Pons (tissue), 1 donor: ENCODE measurements around the gene ANP32E.
"Not testable (repeated sequence)": the region's sequence is repeated elsewhere in the genome, so short reads cannot be mapped to it uniquely, and the experiment has no call there.

Source experiments
- DNase-seq: peaks from one replicate; pipeline ENCODE4 v3.0.0-alpha.2; 2016; ENCODE audit warnings: low spot score

The ANP32E gene

DNA sequence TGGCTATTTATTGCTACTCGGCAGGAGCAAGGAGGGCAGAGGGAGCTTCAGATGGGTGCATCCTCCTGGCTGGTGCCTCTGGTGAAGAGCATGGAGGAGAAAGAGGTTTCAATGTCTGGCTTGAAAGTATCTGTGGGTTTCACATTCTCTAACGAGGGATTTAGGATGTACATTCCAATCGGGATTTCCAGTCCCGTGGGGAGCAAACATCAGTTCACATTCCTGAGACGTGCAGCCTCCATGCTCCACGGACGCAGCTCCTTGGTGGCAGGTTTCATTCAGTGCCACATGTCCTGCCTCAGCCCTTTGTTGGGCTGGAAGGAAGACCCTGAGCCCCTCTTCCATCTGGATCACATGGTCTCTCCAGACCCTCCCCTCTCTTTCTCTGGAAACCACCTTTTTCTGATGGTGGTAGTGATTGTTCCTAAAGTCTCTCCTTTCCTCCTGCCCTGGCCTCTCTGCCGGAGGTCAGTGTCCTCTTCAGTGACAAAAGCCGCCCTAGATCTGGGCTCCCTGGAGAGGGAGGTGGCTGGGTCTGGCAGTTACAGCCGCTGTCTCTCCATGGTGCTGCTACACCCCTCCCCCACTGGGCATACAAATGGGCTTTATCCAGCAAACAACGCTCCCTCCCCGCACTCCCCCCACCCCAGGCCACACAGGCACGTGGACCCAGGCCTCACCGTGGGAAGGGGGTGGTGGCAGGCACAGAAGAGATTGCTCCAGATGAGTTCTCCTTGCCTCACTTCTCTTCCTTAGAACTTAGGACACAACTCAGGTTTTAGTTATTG is 20.8 kb upstream of the ANP32E start:
- DNase-seq, result peak; percentile 90

DNA sequence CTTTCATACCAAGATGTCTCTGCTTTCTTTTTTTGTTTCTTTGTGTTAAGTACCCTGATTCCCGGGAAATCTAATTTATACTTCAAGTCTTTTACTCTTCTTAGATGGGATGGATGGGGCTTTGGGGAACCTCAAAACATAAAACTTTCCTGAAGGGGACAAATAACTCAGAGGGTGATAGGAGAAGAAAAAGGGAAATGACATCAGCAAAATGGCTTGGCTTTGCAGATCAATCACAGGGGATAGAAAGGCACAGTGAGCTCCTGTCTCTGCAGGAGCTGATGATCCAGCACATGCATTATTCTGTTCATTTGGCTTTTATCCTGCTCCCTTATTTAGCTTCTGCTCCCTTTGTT is 20.3 kb upstream of the ANP32E start:
- no peak for DNase-seq

DNA sequence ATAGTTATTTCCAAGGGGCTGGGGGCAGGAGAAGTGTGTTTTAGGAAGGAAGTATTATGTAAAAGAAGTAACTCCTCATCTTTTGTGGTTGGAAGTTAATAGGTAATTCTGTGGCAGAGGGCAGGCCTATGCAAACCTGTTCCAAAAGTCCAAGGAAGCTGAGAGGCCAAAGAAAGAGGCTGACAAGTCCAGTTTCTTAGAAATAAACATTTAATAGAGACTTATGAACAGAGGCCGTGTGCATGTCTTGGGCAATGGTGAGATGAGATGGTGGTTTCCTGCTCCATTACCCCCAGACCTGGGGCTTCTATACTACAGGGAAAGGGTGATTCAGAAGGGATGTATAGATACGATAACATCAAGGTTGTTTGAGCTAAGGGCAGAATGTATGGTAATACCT is 14.0 kb upstream of the ANP32E start:
- no peak for DNase-seq

DNA sequence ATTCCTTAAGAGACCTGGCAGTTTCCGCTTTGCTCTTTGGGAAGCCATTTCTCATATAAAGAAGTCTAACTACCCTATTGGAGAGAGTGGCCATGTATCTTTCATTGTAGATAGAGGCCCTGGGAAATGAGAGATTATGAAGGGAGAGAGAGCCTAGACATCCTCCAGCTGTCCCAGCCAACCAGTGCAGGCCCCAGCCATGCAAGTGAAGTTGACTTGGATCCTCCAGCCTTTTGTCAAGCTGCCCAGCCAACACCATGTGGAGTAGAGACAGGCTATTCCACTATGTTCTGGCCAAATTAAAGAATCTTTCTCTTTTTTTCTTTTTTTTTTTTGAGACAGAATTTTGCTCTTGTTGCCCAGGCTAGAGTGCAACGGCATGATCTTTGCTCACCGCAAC is 7.1 kb upstream of the ANP32E start:
- DNase-seq, result no peak

GRCh38 chr1:150237746-150238145 is 1.8 kb upstream of the ANP32E start:
- DNase-seq, result no peak

- DNase-seq, result not testable (repeated sequence)
These were observed 1.3 kb upstream of the ANP32E start for GRCh38 chr1:150237176-150237575.

DNA sequence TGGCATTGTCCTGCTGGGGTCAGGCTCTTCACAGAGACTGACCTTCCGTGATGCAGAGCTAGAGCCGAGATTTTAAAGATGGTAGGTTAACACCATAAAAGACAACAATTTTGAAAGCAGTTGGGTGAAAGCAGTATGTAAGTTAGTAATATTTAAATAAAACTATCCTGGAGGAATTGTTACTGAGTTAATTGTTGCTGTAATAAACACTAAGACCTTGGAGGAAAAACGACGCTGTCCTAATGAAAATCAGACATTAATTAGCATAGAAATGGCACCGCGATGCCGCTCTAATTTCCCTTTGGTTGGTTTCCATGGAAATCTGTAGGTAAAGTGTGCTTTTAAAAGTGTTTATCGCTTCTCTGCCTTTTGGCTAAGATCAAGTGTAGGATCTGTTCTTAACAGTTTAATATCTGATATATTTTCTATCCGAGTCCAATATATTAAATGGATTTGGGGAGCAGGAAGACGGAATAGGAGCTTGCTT is 745 bp upstream of the ANP32E start:
- no peak for DNase-seq

DNA sequence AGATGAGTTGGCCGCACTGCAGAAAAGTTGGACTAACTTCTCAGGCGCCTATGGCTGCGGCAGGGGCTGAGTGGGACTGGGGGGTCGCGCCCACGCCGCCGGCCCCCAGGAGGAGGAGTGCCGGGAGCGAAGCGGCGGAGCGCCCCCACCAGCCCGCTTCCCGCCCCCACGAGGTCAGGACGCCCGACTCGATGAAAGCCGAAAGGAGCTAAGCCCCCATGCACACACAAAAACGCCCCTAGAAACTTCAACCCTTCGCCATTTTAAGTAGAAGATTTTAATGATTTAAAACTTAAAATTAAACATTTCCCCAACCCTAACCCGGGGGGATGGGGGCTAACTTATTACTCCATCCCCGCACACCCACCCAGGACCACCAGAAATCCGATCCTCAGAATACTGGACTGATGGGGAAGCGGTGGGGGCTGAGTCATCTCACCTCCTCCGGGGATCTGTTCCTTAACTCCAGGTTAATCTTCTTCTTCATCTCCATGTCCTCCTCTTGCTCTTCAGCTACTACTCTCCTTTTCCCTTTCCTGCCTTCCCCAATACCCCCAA is 539 bp downstream of the ANP32E start:
- no peak for DNase-seq

DNA sequence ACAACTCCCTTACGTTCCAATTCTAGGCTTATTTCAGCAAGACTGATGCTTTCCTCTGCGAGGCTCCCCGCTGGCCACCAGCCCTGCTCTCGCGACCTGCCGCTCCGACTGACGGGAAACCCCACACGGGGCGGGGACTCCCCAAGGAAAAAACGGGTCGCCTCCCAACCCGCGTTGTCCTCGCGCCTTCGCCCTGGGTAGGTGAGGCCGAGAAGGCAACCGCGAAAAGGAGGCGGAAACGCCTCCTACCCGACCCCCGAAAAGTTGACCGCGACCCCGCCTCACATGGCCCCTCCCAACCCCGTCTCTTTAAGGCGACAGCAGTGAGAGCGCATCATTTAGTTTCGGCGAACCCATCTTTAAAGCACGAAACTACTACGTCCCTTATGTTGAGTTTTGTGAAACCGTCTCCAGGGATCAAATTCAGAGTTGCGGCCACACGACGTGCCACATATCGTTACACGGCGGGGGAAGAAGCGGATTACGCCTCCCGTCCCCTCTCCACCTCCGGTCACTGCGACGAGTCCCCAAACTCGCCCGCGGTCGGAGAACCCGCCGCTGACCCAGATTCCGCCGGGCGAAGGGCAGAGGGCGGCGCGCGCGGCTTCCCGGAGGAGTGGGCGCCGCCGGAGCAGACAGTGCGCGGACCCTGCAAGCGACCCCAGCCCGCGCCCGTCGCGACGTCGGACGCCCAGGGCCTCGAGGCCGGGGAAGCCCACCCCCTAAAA is 1.2 kb downstream of the ANP32E start:
- DNase-seq, result peak; percentile 64

- no peak for DNase-seq
These were observed 1.7 kb downstream of the ANP32E start for GRCh38 chr1:150234309-150234565.

GRCh38 chr1:150233359-150234308 is 2.3 kb downstream of the ANP32E start:
- peak; percentile 44 for DNase-seq

DNA sequence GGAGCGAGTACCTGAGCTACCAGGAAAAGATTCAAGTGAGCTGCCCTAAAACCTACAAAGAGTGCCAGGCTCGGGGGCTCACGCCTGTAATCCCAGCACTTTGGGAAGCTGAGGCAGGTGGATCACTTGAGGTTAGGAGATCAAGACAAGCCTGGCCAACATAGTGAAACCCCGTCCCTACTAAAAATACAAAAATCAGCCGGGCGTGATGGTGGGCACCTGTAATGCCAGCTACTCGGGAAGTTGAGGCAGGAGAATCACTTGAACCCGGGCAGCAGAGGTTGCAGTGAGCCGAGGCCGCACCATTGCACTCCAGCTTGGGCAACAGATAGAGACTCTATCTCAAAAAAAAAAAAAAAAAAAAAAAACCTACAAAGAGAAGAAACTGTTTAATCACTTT is 3.0 kb downstream of the ANP32E start:
- DNase-seq, result not testable (repeated sequence)

DNA sequence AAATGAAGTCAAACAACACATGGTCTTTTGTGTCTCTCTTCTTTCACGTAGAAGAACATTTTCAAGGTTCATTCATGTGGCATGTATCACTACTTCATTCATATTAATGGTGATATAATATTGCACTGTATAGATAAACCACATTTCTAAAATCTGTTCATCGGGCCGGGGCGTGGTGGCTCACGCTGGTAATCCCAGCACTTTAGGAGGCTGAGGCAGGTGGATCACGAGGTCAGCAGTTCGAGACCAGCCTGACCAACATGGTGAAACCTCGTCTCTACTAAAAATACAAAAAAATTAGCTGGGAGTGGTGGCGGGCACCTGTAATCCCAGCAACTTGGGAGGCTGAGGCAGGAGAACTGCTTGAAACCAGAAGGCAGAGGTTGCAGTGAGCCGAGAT is 7.7 kb downstream of the ANP32E start:
- not testable (repeated sequence) for DNase-seq

DNA sequence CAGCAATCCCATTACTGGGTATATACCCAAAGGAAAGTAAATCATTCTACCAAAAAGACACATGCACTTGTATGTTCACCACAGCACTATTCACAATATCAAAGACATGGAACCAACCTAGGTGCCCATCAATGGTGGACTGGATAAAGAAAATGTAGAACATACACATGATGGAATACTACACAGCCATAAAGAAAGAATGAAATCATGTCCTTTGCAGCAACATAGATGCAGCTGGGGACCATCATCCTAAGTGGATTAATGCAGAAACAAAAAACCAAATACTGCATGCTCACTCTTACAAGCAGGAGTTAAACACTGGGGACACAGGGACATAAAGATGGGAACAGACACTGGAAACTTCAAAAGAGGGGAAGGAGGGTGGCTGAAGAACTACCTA is 8.7 kb downstream of the ANP32E start:
- no peak for DNase-seq

GRCh38 chr1:150226486-150226885 is 9.4 kb downstream of the ANP32E start:
- no peak for DNase-seq

- no peak for DNase-seq
These were observed 10.4 kb downstream of the ANP32E start for GRCh38 chr1:150225546-150225945.

GRCh38 chr1:150224983-150225382 is 10.9 kb downstream of the ANP32E start:
- DNase-seq, result no peak

DNA sequence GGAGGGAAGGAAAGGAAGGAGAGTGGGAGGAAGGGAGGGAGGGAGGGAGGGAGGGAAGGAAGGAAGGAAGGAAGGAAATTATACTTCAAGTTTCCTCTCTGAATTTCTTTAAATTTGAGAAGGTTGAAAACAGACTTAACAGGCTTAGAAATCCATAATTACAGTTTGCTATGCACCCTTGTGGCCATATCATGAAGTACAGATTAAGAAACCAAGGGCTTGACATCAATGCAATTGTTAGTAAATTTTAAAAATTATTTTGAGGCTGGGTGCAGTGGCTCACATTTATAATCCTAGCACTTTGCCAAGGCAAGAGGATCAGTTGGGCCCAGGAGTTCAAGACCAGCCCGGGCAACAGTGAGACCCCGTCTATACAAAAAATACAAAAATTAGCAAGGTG is 14.4 kb downstream of the ANP32E start:
- no peak for DNase-seq

- DNase-seq, result not testable (repeated sequence)
These were observed 20.1 kb downstream of the ANP32E start for GRCh38 chr1:150215855-150216254.

GRCh38 chr1:150214099-150214756 is 21.7 kb downstream of the ANP32E start:
- DNase-seq, result not testable (repeated sequence)
